ENCODE measurements around the gene DNAJC4. TPM values are rescaled to one million over a fixed set of nuclear protein-coding genes. Genes with fewer than 3 reads are reported as not detected.
A peak's percentile ranks its signal among the peaks of the same experiment; 100 is the strongest.

Gene DNAJC4
- total and polyA plus RNA-seq, 11 donors, result 31.2 to 123 (median 47.2) TPM

- TF ChIP-seq POLR2A (IDR thresholded peaks at IDR 0.05), result no peak
- Histone ChIP-seq H3K36me3 (peaks cover 0 to 11% (median 0%) of the 10 kb centered on the region in 9 donors), H3K9me3 (no peaks in the 10 kb centered on the region), H3K27me3 (no peaks in the 10 kb centered on the region), H3K27ac (peak overlapping the region in 4 of 12 donors; percentile 22 to 98 (median 97)), H3K4me1 (peaks cover 5 to 52% (median 44%) of the 10 kb centered on the region in 12 donors), H3K4me3 (no peak overlapping the region)
- no peak for DNase-seq
- 88 to 93% (median 90%) methylated on average over 7 of the region's 7 CpGs for WGBS, 4 donors
- no peak for ATAC-seq
- intact Hi-C loops (cut with DNase I), result no loop called here
Observed at GRCh38 chr11:64183890-64184289, 46.5 kb upstream of the DNAJC4 start.

GRCh38 chr11:64185175-64185692 lies 45.1 kb upstream of the DNAJC4 start:
- peak overlapping the region; percentile 91 to 99 (median 97) for H3K27ac ChIP-seq
- peak overlapping the region in 11 of 12 donors; percentile 41 to 83 (median 75) for H3K4me3 ChIP-seq
- peak; percentile 4 to 65 (median 56) for ATAC-seq
- peaks cover 3 to 55% (median 43%) of the 10 kb centered on the region in 12 donors for H3K4me1 ChIP-seq
- 0 to 1% (median 0%) methylated on average over 31 to 52 of the region's 52 CpGs for WGBS, 4 donors
- TF ChIP-seq, protein P1, sequence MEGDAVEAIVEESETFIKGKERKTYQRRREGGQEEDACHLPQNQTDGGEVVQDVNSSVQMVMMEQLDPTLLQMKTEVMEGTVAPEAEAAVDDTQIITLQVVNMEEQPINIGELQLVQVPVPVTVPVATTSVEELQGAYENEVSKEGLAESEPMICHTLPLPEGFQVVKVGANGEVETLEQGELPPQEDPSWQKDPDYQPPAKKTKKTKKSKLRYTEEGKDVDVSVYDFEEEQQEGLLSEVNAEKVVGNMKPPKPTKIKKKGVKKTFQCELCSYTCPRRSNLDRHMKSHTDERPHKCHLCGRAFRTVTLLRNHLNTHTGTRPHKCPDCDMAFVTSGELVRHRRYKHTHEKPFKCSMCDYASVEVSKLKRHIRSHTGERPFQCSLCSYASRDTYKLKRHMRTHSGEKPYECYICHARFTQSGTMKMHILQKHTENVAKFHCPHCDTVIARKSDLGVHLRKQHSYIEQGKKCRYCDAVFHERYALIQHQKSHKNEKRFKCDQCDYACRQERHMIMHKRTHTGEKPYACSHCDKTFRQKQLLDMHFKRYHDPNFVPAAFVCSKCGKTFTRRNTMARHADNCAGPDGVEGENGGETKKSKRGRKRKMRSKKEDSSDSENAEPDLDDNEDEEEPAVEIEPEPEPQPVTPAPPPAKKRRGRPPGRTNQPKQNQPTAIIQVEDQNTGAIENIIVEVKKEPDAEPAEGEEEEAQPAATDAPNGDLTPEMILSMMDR (IDR thresholded peaks at IDR 0.05), result peak in 11 of 12 donors; percentile 14 to 76 (median 42)
- TF ChIP-seq POLR2A (IDR thresholded peaks at IDR 0.05), result peak; percentile 92 to 99
- intact Hi-C loops (cut with DNase I), result loop anchor here in 1 of 10 donors (5.0 kb wide), 2 partner anchors 42 to 117 kb away; partner anchors contain the start of genes CATSPERZ, NUDT22 and TRPT1
- no peaks in the 10 kb centered on the region for H3K9me3 ChIP-seq
- H3K36me3 ChIP-seq, result peaks cover 0 to 22% (median 0%) of the 10 kb centered on the region in 9 donors
- peak; percentile 89 to 93 (median 92) for DNase-seq
- H3K27me3 ChIP-seq, result no peaks in the 10 kb centered on the region

DNA sequence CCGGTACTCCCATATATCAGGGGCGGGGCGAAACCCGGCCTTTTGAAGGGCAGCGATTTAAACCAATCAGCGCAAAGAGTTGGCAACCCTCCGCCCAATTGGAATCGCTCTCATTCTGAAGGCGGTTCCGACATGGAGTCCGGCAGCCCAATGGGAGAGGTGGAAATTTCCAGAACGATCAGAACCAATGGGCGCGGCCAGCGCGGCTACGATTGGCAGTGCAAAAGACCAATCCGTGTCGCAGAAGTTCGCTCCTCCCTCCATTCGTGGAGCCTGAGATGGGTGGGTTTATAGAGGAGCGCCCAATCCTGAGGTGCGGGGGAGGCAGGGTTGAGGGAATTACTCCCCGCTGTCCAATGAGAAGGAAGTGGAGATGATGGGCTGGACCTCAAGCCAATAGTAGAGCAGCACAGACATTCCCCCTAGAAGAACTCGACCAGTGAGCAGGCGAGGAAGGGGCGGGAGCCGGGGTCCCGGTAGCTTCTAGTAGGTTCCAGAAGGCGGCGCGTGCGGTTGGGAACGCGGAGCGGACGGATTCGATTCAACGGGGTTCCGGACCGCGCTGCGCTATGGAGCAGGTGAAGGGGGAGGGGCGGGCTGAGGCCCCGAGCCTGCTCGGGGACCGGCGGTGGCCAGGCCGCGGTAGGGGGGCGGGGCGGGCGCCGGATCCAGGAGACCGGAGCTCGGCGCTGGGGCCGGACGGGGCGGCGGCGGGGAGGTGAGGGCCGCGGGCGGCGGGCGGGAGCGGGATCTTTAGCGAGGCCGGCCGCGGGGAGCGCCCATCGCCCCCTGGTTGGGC lies 44.5 kb upstream of the DNAJC4 start, which contains the start of gene STIP1:
STIP1 (plus strand) TSS at position 479 of the 799 bp plus-strand sequence; CDS start at position 570, 91 bp downstream.
- WGBS, 4 donors, result 0 to 1% (median 1%) methylated on average over 31 to 74 of the region's 74 CpGs
- no peaks in the 10 kb centered on the region for H3K27me3 ChIP-seq
- peak within 1 kb of the TSS in 11 of 12 donors; percentile 41 to 83 (median 76) for H3K4me3 ChIP-seq
- peak within 1 kb of the TSS; percentile 91 to 99 (median 97) for H3K27ac ChIP-seq
- H3K9me3 ChIP-seq, result no peaks in the 10 kb centered on the region
- DNase-seq (peak; percentile 98 to 100 (median 99)), ATAC-seq (peak; percentile 87 to 95 (median 92))
- H3K36me3 ChIP-seq, result peaks cover 0 to 29% (median 6%) of the 10 kb centered on the region in 9 donors
- TF ChIP-seq, protein P1 (IDR thresholded peaks at IDR 0.05), result peak in 8 of 12 donors; percentile 20 to 70 (median 40)
- no peak for TF ChIP-seq POLR2A (IDR thresholded peaks at IDR 0.05)
- intact Hi-C loops (cut with DNase I), result loop anchor here in 3 of 10 donors (1.0 to 5.0 kb wide), 4 partner anchors 40 to 116 kb away; partner anchors contain the start of genes NUDT22 (in 3 of the 3), TRPT1 (in 3 of the 3) and CATSPERZ (in 1 of the 3)
- peaks cover 0 to 49% (median 36%) of the 10 kb centered on the region in 12 donors for H3K4me1 ChIP-seq

DNA sequence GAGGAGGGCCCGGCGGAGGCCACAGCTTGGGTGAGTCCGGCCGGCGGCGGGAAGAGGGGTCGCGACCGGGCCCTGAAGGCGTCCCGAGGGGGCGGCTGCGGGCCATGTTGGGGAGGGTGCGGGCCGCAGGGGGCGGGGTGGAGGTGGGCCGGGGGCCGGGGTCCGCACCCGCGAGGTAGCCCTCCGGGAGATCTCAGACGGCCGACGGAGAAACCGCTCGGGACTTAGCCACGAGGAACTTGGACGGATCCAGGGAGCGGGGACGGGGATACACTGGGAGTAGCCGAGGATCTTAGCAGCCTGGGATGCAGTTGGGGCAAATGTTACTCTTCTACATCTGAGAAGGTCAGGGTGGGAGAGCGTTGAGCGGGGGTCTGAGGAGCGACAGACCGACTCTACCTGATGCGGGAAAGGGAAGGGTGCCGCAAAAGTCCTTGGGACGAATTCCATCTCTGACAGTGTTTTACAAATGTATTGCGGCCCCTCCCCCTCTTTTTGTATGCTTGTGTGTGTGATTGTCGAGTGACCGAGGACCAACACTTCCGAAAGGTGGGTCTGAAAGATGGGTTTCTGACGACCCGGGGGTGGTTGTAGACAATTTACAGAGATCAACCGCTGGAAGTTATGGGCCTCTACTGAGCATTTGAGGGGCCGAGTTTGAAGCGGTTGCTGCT lies 43.7 kb upstream of the DNAJC4 start:
- peak overlapping the region in 5 of 12 donors; percentile 54 to 96 (median 78) for H3K27ac ChIP-seq
- WGBS, 4 donors, result 1 to 3% (median 2%) methylated on average over 16 to 48 of the region's 48 CpGs
- intact Hi-C loops (cut with DNase I), result loop anchor here in 3 of 10 donors (1.0 to 5.0 kb wide), 4 partner anchors 40 to 116 kb away; partner anchors contain the start of genes NUDT22 (in 3 of the 3), TRPT1 (in 3 of the 3) and CATSPERZ (in 1 of the 3)
- H3K36me3 ChIP-seq, result peaks cover 0 to 36% (median 7%) of the 10 kb centered on the region in 9 donors
- ATAC-seq (no peak), DNase-seq (peak in 1 of 5 donors; percentile 67)
- peak overlapping the region in 1 of 12 donors; percentile 76 for H3K4me3 ChIP-seq
- no peaks in the 10 kb centered on the region for H3K9me3 ChIP-seq
- TF ChIP-seq, protein P1 (IDR thresholded peaks at IDR 0.05), result no peak
- no peak for TF ChIP-seq POLR2A (IDR thresholded peaks at IDR 0.05)
- H3K4me1 ChIP-seq, result peaks cover 0 to 42% (median 30%) of the 10 kb centered on the region in 12 donors
- no peaks in the 10 kb centered on the region for H3K27me3 ChIP-seq

Data from heart left ventricle (tissue), 16 donors.